CD4-positive, alpha-beta T cell (primary cell): Measurements from ENCODE around the gene AGER. TPM values are rescaled to one million over a fixed set of nuclear protein-coding genes. Genes with fewer than 3 reads are reported as not detected.

Source experiments
- ATAC-seq: fragments of 200-7000 bp; cut with Tn5 transposase; one replicate; pipeline ENCODE4 v1.10.0; 2022; ENCODE audit warnings: mild to moderate bottlenecking; ENCODE audit not compliant: poor library complexity
- CTCF ChIA-PET: fragments of 350-600 bp; sonication (Branson Sonifier 250); formaldehyde crosslinking; loops from one replicate; lab custom pipeline; 2021; ENCODE audit warnings: antibody characterized with exemption, inconsistent platforms; lab: Charles Lee
- POLR2A ChIA-PET: fragments of 350-600 bp; sonication (Branson Sonifier 250); formaldehyde crosslinking; loops from one replicate; lab custom pipeline; 2021; ENCODE audit warnings: antibody characterized with exemption, inconsistent platforms; lab: Charles Lee
- DNase-seq, 14 experiments: peaks; one replicate each; pipeline ENCODE4 v3.0.0-alpha.2; 2013 to 2020; ENCODE audit warnings: mixed read lengths in 2 of 14
- H3K27ac ChIP-seq, 2 donors: one replicate each; pipeline versions ENCODE4 v1.5.1 to v1.7.0; 2013; ENCODE audit warnings: low read length in 2 of 2, low read depth in 1 of 2, mild to moderate bottlenecking in 1 of 2
- H3K27me3 ChIP-seq, 2 experiments: 1 replicate in 1 of 2; 2 replicates in 1 of 2; pipeline versions ENCODE4 v1.6.1 to v1.7.0; 2013; ENCODE audit warnings: low read length in 2 of 2, control low read depth in 1 of 2, mild to moderate bottlenecking in 1 of 2, moderate library complexity in 1 of 2; ENCODE audit not compliant: insufficient read depth in 2 of 2, control insufficient read depth in 1 of 2
- H3K36me3 ChIP-seq: one replicate; pipeline ENCODE4 v1.6.1; 2013; ENCODE audit warnings: low read length, control low read depth; ENCODE audit not compliant: insufficient read depth
- H3K4me1 ChIP-seq: one replicate; pipeline ENCODE4 v1.6.1; 2013; ENCODE audit warnings: low read length, control low read depth; ENCODE audit not compliant: insufficient read depth
- H3K4me3 ChIP-seq: one replicate; pipeline ENCODE4 v1.5.1; 2013; ENCODE audit warnings: mild to moderate bottlenecking, low read length, moderate library complexity
- H3K9me3 ChIP-seq, 2 experiments: 1 replicate in 1 of 2; 2 replicates in 1 of 2; pipeline versions ENCODE4 v1.6.1 to v1.7.0; 2013; ENCODE audit warnings: low read length in 2 of 2, mild to moderate bottlenecking in 2 of 2, control low read depth in 1 of 2, moderate library complexity in 1 of 2; ENCODE audit not compliant: control insufficient read depth in 1 of 2, insufficient read depth in 1 of 2
- H3K27ac Mint-ChIP-seq: one replicate; pipeline ENCODE4 v1.8.0; 2020; ENCODE audit warnings: mixed read lengths
- H3K27me3 Mint-ChIP-seq: one replicate; pipeline ENCODE4 v1.8.0; 2021; ENCODE audit warnings: mixed read lengths
- H3K36me3 Mint-ChIP-seq: one replicate; pipeline ENCODE4 v1.8.0; 2021; ENCODE audit warnings: low read depth, mixed read lengths
- H3K4me1 Mint-ChIP-seq: one replicate; pipeline ENCODE4 v1.8.0; 2021; ENCODE audit warnings: low read depth, mixed read lengths
- H3K4me3 Mint-ChIP-seq: one replicate; pipeline ENCODE4 v1.8.0; 2020; ENCODE audit warnings: mild to moderate bottlenecking, mixed read lengths
- H3K9me3 Mint-ChIP-seq: one replicate; pipeline ENCODE4 v1.8.0; 2020; ENCODE audit warnings: mixed read lengths
- CTCF ChIP-seq: fragments of 200-600 bp; IDR thresholded peaks from one replicate; pipeline ENCODE4 v1.8.0; 2022; ENCODE audit warnings: antibody characterized with exemption, mild to moderate bottlenecking
- intact Hi-C, 2 experiments: fragments of 100-400 bp; cut with DNase I in 1 of 2; cut with micrococcal nuclease in 1 of 2; formaldehyde crosslinking; loops; one replicate each; pipeline versions ENCODE4 v1.15.1 to v1.9.0; 2023 to 2025; cut with DNase I, micrococcal nuclease
- total RNA-seq, 174 experiments: library from RNA in 2 of 174; stranded (reverse) in 2 of 174; gene quantifications; one replicate each; pipeline ENCODE4 v1.2.3 and lab custom pipeline; 2021 to 2026

AGER gene
- total RNA-seq, 2 experiments from 2014 or later, result 23.5 to 27.0 TPM

- peaks cover 12% of the 10 kb centered on the region for H3K4me1 Mint-ChIP-seq
- intact Hi-C loops, result loop anchor here in 1 of 2 experiments (5.0 kb wide), 1 partner anchor 41 kb away; no protein-coding TSS in a partner anchor
- DNase-seq (peak in 1 of 14 experiments; percentile 16), ATAC-seq (no peak)
- Histone ChIP-seq H3K4me1 (peaks cover 15% of the 10 kb centered on the region), H3K36me3 (no peaks in the 10 kb centered on the region), H3K4me3 (no peak overlapping the region), H3K9me3 (no peaks in the 10 kb centered on the region), H3K27ac (no peak overlapping the region), H3K27me3 (peaks cover 0 to 2% of the 10 kb centered on the region in 2 experiments)
- H3K27me3 Mint-ChIP-seq, result peaks cover 3% of the 10 kb centered on the region
- H3K9me3 Mint-ChIP-seq, result no peaks in the 10 kb centered on the region
- H3K27ac Mint-ChIP-seq, result no peak overlapping the region
- H3K4me3 Mint-ChIP-seq, result no peak overlapping the region
- no peaks in the 10 kb centered on the region for H3K36me3 Mint-ChIP-seq
- no peak for TF ChIP-seq CTCF
- CTCF ChIA-PET, result no interaction called here
- POLR2A ChIA-PET, result no interaction called here
These were observed 16.8 kb upstream of the AGER start for GRCh38 chr6:32200711-32201475.

- Mint-ChIP-seq H3K27me3 (no peaks in the 10 kb centered on the region), H3K36me3 (peaks cover 3% of the 10 kb centered on the region), H3K27ac (no peak overlapping the region), H3K9me3 (no peaks in the 10 kb centered on the region), H3K4me1 (peaks cover 30% of the 10 kb centered on the region), H3K4me3 (peak overlapping the region; percentile 38)
- Histone ChIP-seq H3K36me3 (no peaks in the 10 kb centered on the region), H3K27ac (no peak overlapping the region), H3K9me3 (no peaks in the 10 kb centered on the region), H3K4me1 (peaks cover 32% of the 10 kb centered on the region), H3K27me3 (no peaks in the 10 kb centered on the region), H3K4me3 (no peak overlapping the region)
- intact Hi-C loops, result loop anchor here in 1 of 2 experiments (5.0 to 10.0 kb wide), 5 partner anchors 534 to 1984 kb away; partner anchors contain the start of genes BRD2, C6orf47, CSNK2B and GPANK1
- peak in 1 of 14 experiments; percentile 30 for DNase-seq
- ChIA-PET POLR2A (interaction anchor here (12.1 kb wide), 1 partner anchor 19 kb away, joined by 242 read pairs; the partner anchor contains the start of genes AGPAT1 and RNF5), CTCF (no interaction called here)
- ATAC-seq, result no peak
- no peak for TF ChIP-seq CTCF
These were observed 14.8 kb upstream of the AGER start for GRCh38 chr6:32198866-32199265.

- H3K27ac ChIP-seq, result no peak overlapping the region
- TF ChIP-seq CTCF, result no peak
- DNase-seq, result peak in 1 of 14 experiments; percentile 13
- Mint-ChIP-seq H3K4me3 (peak overlapping the region; percentile 48), H3K4me1 (peaks cover 36% of the 10 kb centered on the region), H3K27ac (no peak overlapping the region), H3K36me3 (peaks cover 7% of the 10 kb centered on the region), H3K27me3 (no peaks in the 10 kb centered on the region), H3K9me3 (no peaks in the 10 kb centered on the region)
- H3K4me3 ChIP-seq, result no peak overlapping the region
- intact Hi-C loops, result loop anchor here in 1 of 2 experiments (5.0 to 10.0 kb wide), 5 partner anchors 534 to 1984 kb away; partner anchors contain the start of genes BRD2, C6orf47, CSNK2B and GPANK1
- ChIA-PET CTCF (no interaction called here), POLR2A (interaction anchor here (12.1 kb wide), 1 partner anchor 19 kb away, joined by 242 read pairs; the partner anchor contains the start of genes AGPAT1 and RNF5)
- no peak for ATAC-seq
- no peaks in the 10 kb centered on the region for H3K27me3 ChIP-seq
- H3K9me3 ChIP-seq, result no peaks in the 10 kb centered on the region
- no peaks in the 10 kb centered on the region for H3K36me3 ChIP-seq
- H3K4me1 ChIP-seq, result peaks cover 38% of the 10 kb centered on the region
These were observed 14.3 kb upstream of the AGER start for GRCh38 chr6:32198345-32198696.
